ENCODE data around the gene CALML6.

GRCh38 chr1:1958071-1958541, 43.0 kb downstream of the CALML6 start:
- no peak for TF ChIP-seq CTCF (IDR thresholded peaks at IDR 0.05)
- no peak for TF ChIP-seq POLR2A (IDR thresholded peaks at IDR 0.05)

All from thyroid gland (tissue), 4 donors.